ENCODE measurements around the gene MAPK10. TPM values are rescaled to one million over a fixed set of nuclear protein-coding genes. Genes with fewer than 3 reads are reported as not detected.

The MAPK10 gene
- total RNA-seq, 1 experiment from 2014 or later = 4.7 TPM

- H3K4me1 Mint-ChIP-seq = no peaks in the 10 kb centered on the region
- Histone ChIP-seq H3K79me1 (ENCODE audit: insufficient read depth, low read depth, low read length, poor library complexity, severe bottlenecking) (no peaks in the 10 kb centered on the region), H2BK20ac (ENCODE audit: low read depth, low read length, poor library complexity, severe bottlenecking) (no peak overlapping the region), H3K18ac (ENCODE audit: insufficient read length, low read depth, low read length) (no peak overlapping the region), H3K4ac (ENCODE audit: low read depth, low read length) (no peak overlapping the region), H4K8ac (replicated peaks; ENCODE audit: insufficient read length, low read depth, low read length) (no peak overlapping the region), H4K20me1 (ENCODE audit: control insufficient read depth, insufficient read depth, insufficient read length) (no peaks in the 10 kb centered on the region), H2AFZ (ENCODE audit: low read length) (no peak overlapping the region), H3K27me3 (ENCODE audit: insufficient read depth, low read length) (no peaks in the 10 kb centered on the region), H3K4me2 (ENCODE audit: insufficient read depth, insufficient read length, low read length) (no peak overlapping the region), H3K9me3 (ENCODE audit: control insufficient read depth, low read depth, low read length) (no peaks in the 10 kb centered on the region), H3T11ph (ENCODE audit: low read length) (no peak overlapping the region), H2BK15ac (ENCODE audit: low read depth, low read length) (no peak overlapping the region), H3K14ac (ENCODE audit: insufficient read depth, low read length) (no peak overlapping the region), H3K23ac (ENCODE audit: insufficient read length, low read depth, low read length) (no peak overlapping the region), H3K23me2 (ENCODE audit: insufficient read length, low read depth, low read length, poor library complexity, severe bottlenecking) (no peaks in the 10 kb centered on the region), H3K4me1 (ENCODE audit: insufficient read depth, low read length) (no peaks in the 10 kb centered on the region), H2BK120ac (ENCODE audit: low read depth, low read length, poor library complexity, severe bottlenecking) (no peak overlapping the region), H3K27ac (ENCODE audit: insufficient read length, low read depth, low read length) (no peak overlapping the region), H2BK5ac (ENCODE audit: insufficient read length, low read length) (no peak overlapping the region), H2AK5ac (ENCODE audit: insufficient read length, low read length) (no peak overlapping the region), H4K91ac (ENCODE audit: insufficient read length, low read depth, low read length) (no peak overlapping the region), H3K9ac (ENCODE audit: extremely low read depth, insufficient read length, low read length) (no peak overlapping the region), H3K79me2 (ENCODE audit: insufficient read depth, low read length) (no peaks in the 10 kb centered on the region), H4K5ac (ENCODE audit: insufficient read length, low read depth, low read length) (no peak overlapping the region), H3K56ac (ENCODE audit: insufficient read length, low read depth, low read length) (no peak overlapping the region), H2BK12ac (ENCODE audit: insufficient read length, low read depth, low read length) (no peak overlapping the region)
- no peak overlapping the region; a peak in 1 of 7 replicates for H3K27ac Mint-ChIP-seq
- no peaks in the 10 kb centered on the region for H3K9me3 Mint-ChIP-seq
- H3K36me3 Mint-ChIP-seq (ENCODE audit: insufficient read depth in 1 of 3, low read depth in 3 of 3) = no peaks in the 10 kb centered on the region; a peak in 1 of 7 replicates
- WGBS (ENCODE audit: extremely low coverage, insufficient read length, low lambda C conversion rate) = no CpG with 5 or more reads among the region's 1 CpG
- H3K4me3 Mint-ChIP-seq = no peak overlapping the region
- no peak for TF ChIP-seq CTCF (conservative IDR thresholded peaks at IDR 0.05)
- H3K27me3 Mint-ChIP-seq (ENCODE audit: low read depth) = no peaks in the 10 kb centered on the region
- no peak for DNase-seq
These were observed 109.8 kb downstream of the MAPK10 start for GRCh38 chr4:86250006-86250405.
